Fibroblast of mammary gland (primary cell): ENCODE data around the gene SPRY1.

Source experiments
- DNase-seq: peaks from one replicate; pipeline ENCODE4 v3.0.0-alpha.2; 2010; ENCODE audit warnings: low read depth
- H3K4me3 ChIP-seq: 2 replicates; pipeline ENCODE4 v1.5.1; 2011; ENCODE audit warnings: low read depth, mild to moderate bottlenecking, low read length, moderate library complexity; ENCODE audit not compliant: control insufficient read depth
- CTCF ChIP-seq: conservative IDR thresholded peaks from 2 replicates; pipeline ENCODE4 v1.5.1; 2011; ENCODE audit warnings: low read depth, low read length, inconsistent platforms; ENCODE audit not compliant: control insufficient read depth, insufficient read depth

The SPRY1 gene

DNA sequence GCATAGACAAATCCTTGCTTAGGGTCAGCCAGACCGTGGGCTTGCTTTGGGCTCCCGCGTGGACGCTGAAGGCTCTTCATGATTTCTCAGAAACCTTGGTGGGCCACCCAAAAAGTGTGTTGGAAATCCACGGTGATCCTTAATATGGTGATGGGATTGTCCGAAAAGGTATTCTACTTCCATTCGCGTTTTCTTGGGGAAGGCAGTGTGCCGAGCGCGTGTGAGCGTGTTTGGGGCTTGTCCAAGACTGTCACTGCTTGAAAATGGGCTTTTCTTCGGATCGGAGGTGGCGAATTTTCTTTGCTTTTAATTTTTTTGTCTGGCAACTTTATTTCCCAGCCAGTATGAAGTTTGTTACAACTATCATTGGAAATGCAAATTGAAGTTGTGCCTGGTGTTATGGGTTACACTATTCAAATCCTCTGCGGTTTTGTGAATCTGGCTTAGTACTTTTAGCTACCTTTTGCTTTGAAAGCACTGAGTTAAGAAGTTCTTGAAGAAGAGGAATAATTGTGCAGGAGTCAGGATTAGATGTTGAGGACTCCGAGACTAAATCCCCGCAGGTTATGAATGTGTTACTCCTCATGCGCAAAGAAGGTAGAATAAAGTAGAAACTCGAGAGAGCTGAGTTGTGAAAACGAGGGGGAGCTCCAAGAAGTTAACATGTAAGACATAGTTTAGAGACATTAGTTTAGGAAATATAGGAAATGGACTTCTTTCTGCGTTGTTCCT lies 3.2 kb downstream of the SPRY1 start:
- DNase-seq, result peak; percentile 42
- peak overlapping the region; percentile 73 for H3K4me3 ChIP-seq
- TF ChIP-seq CTCF, result no peak

DNA sequence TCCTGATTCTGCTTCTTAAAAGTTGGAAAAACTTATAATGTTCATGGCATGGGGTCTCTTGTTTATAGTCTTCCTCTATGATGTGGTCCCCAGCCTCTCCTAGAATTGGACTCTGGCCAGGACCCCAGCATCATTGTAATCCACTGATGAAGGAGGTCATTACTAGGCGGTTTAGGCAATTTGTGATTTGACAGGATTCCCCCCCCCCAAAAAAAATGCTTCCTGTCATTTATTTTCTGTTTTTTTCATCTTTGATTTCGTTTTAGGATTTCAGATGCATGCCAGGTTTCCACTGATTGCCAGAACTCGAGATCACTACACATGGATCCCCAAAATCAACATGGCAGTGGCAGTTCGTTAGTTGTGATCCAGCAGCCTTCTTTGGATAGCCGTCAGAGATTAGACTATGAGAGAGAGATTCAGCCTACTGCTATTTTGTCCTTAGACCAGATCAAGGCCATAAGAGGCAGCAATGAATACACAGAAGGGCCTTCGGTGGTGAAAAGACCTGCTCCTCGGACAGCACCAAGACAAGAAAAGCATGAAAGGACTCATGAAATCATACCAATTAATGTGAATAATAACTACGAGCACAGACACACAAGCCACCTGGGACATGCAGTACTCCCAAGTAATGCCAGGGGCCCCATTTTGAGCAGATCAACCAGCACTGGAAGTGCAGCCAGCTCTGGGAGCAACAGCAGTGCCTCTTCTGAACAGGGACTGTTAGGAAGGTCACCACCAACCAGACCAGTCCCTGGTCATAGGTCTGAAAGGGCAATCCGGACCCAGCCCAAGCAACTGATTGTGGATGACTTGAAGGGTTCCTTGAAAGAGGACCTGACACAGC lies 4.9 kb downstream of the SPRY1 start:
- DNase-seq, result no peak
- no peak overlapping the region for H3K4me3 ChIP-seq
- TF ChIP-seq CTCF, result no peak

GRCh38 chr4:123402121-123402465 lies 5.5 kb downstream of the SPRY1 start:
- TF ChIP-seq CTCF, result no peak
- DNase-seq, result no peak
- H3K4me3 ChIP-seq, result no peak overlapping the region

GRCh38 chr4:123403080-123403604 lies 6.5 kb downstream of the SPRY1 start:
- no peak for TF ChIP-seq CTCF
- no peak for DNase-seq
- H3K4me3 ChIP-seq, result no peak overlapping the region

DNA sequence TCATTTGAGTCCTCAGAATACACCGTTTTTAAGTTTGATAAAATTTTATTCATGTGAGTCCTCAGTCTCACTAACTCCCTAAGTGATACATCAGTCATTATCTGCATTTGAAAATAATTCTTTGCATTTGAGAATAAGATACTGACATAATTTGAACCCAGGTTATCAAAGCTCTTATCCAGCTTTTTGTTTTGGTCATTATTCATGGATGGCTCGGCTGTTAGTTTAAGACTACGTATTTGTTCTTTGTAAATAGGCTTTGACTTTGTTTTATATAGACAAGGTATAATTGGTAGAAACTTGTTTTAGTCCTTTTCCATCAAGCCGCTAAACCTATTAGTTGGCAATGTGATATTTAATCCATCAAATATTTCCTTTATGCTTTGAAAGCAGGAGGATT lies 7.9 kb downstream of the SPRY1 start:
- no peak overlapping the region for H3K4me3 ChIP-seq
- TF ChIP-seq CTCF, result no peak

GRCh38 chr4:123405267-123405865 lies 8.8 kb downstream of the SPRY1 start:
- TF ChIP-seq CTCF, result no peak
- no peak overlapping the region for H3K4me3 ChIP-seq
- DNase-seq, result no peak

More for the DNA sequence above, 7.9 kb downstream of the SPRY1 start:
- no peak for DNase-seq
